MM.1S (cell line): Measurements from ENCODE around the gene OR1Q1.
"Not testable (repeated sequence)": the region's sequence is repeated elsewhere in the genome, so short reads cannot be mapped to it uniquely, and the experiment has no call there.

ENCODE experiments used
- DNase-seq: peaks from one replicate; pipeline ENCODE4 v3.0.0-alpha.2; 2015
- H2AFZ ChIP-seq: fragments of 300-600 bp; sonication (generic); 2 replicates; pipeline ENCODE4 v1.6.0; 2016; ENCODE audit warnings: antibody characterized with exemption, low read length
- H3F3A ChIP-seq: fragments of 300-600 bp; sonication (generic); 2 replicates; pipeline ENCODE4 v1.6.1; 2016; ENCODE audit warnings: mild to moderate bottlenecking, antibody characterized with exemption, low read length, moderate library complexity, mixed read lengths; ENCODE audit not compliant: insufficient read depth
- H3K27ac ChIP-seq: fragments of 300-600 bp; sonication (generic); 2 replicates; pipeline ENCODE4 v1.5.1; 2016; ENCODE audit warnings: mild to moderate bottlenecking, low read length
- H3K27me3 ChIP-seq: fragments of 300-600 bp; sonication (generic); replicated peaks from 2 replicates; pipeline ENCODE4 v1.6.0; 2016; ENCODE audit warnings: low read length; ENCODE audit not compliant: insufficient read depth
- H3K36me3 ChIP-seq: fragments of 300-600 bp; sonication (generic); replicated peaks from 2 replicates; pipeline ENCODE4 v1.6.1; 2016; ENCODE audit warnings: mild to moderate bottlenecking, low read length, mixed read lengths; ENCODE audit not compliant: insufficient read depth
- H3K4me1 ChIP-seq: fragments of 300-600 bp; sonication (generic); 2 replicates; pipeline ENCODE4 v1.6.1; 2016; ENCODE audit warnings: low read length, mixed read lengths
- H3K4me2 ChIP-seq: fragments of 300-600 bp; sonication (generic); 2 replicates; pipeline ENCODE4 v1.6.0; 2016; ENCODE audit warnings: low read depth, low read length
- H3K4me3 ChIP-seq: fragments of 300-600 bp; sonication (generic); 2 replicates; pipeline ENCODE4 v1.5.1; 2016; ENCODE audit warnings: low read length, mixed read lengths
- H3K79me2 ChIP-seq: fragments of 300-600 bp; sonication (generic); 2 replicates; pipeline ENCODE4 v1.6.1; 2016; ENCODE audit warnings: mixed run types, low read length, mixed read lengths
- H3K9ac ChIP-seq: fragments of 300-600 bp; sonication (generic); 2 replicates; pipeline ENCODE4 v1.6.1; 2016; ENCODE audit warnings: low read length, mixed read lengths
- H3K9me2 ChIP-seq: fragments of 300-600 bp; sonication (generic); replicated peaks from 2 replicates; pipeline ENCODE4 v1.6.1; 2016; ENCODE audit warnings: mild to moderate bottlenecking, low read length, mixed read lengths; ENCODE audit not compliant: insufficient read depth
- H3K9me3 ChIP-seq: fragments of 300-600 bp; sonication (generic); replicated peaks from 2 replicates; pipeline ENCODE4 v1.6.1; 2016; ENCODE audit warnings: mild to moderate bottlenecking, low read length, mixed read lengths; ENCODE audit not compliant: insufficient read depth
- H4K20me1 ChIP-seq: fragments of 300-600 bp; sonication (generic); 2 replicates; pipeline ENCODE4 v1.6.1; 2016; ENCODE audit warnings: mild to moderate bottlenecking, low read length, moderate library complexity, mixed read lengths; ENCODE audit not compliant: insufficient read depth
- CTCF ChIP-seq: fragments of 300-600 bp; sonication (generic); IDR thresholded peaks from 2 replicates; pipeline ENCODE4 v1.5.1; 2016; ENCODE audit warnings: antibody characterized with exemption, low read length, mixed read lengths
- EZH2 ChIP-seq: fragments of 300-600 bp; sonication (generic); optimal IDR thresholded peaks from 2 replicates; pipeline ENCODE3; 2017; ENCODE audit warnings: low read depth, mild to moderate bottlenecking, antibody characterized with exemption, low read length, mixed read lengths
- EZH2phosphoT487 ChIP-seq: fragments of 300-600 bp; sonication (generic); IDR thresholded peaks from 2 replicates; pipeline ENCODE4 v1.6.1; 2018; ENCODE audit warnings: antibody characterized with exemption, low read length

Gene OR1Q1

GRCh38 chr9:122579874-122580273, 34.7 kb upstream of the OR1Q1 start:
- TF ChIP-seq EZH2 (no peak), EZH2phosphoT487 (no peak), CTCF (no peak)
- no peaks in the 10 kb centered on the region for H3K36me3 ChIP-seq

GRCh38 chr9:122580360-122580759, 34.2 kb upstream of the OR1Q1 start:
- Histone ChIP-seq H3K9me3 (no peaks in the 10 kb centered on the region), H3K27me3 (no peaks in the 10 kb centered on the region), H4K20me1 (no peaks in the 10 kb centered on the region), H3K4me2 (no peak overlapping the region), H3K4me1 (no peaks in the 10 kb centered on the region), H3K36me3 (no peaks in the 10 kb centered on the region), H3F3A (no peaks in the 10 kb centered on the region), H3K79me2 (no peaks in the 10 kb centered on the region), H3K27ac (no peak overlapping the region), H3K4me3 (no peak overlapping the region), H2AFZ (no peak overlapping the region), H3K9ac (no peak overlapping the region), H3K9me2 (no peaks in the 10 kb centered on the region)
- DNase-seq = no peak
- TF ChIP-seq EZH2phosphoT487 (no peak), CTCF (no peak), EZH2 (no peak)

More at GRCh38 chr9:122579874-122580273, 34.7 kb upstream of the OR1Q1 start:
- no peak overlapping the region for H3K4me3 ChIP-seq
- DNase-seq = no peak
- no peak overlapping the region for H2AFZ ChIP-seq
- no peaks in the 10 kb centered on the region for H3K9me3 ChIP-seq
- H3K79me2 ChIP-seq = no peaks in the 10 kb centered on the region
- H3K9me2 ChIP-seq = no peaks in the 10 kb centered on the region
- no peak overlapping the region for H3K27ac ChIP-seq
- no peak overlapping the region for H3K4me2 ChIP-seq
- H3K9ac ChIP-seq = no peak overlapping the region
- no peaks in the 10 kb centered on the region for H3K27me3 ChIP-seq
- H4K20me1 ChIP-seq = no peaks in the 10 kb centered on the region
- no peaks in the 10 kb centered on the region for H3F3A ChIP-seq
- H3K4me1 ChIP-seq = no peaks in the 10 kb centered on the region

GRCh38 chr9:122583284-122583683, 31.3 kb upstream of the OR1Q1 start, which contains the start of gene OR1L8:
Gene OR1L8 (minus strand): TSS chr9:122583384. CDS start chr9:122568477, 14,907 bp downstream.
- H3F3A ChIP-seq, H4K20me1 ChIP-seq, H2AFZ ChIP-seq, H3K9ac ChIP-seq, H3K4me3 ChIP-seq, H3K27ac ChIP-seq, H3K27me3 ChIP-seq, DNase-seq, H3K9me2 ChIP-seq, H3K4me2 ChIP-seq, H3K36me3 ChIP-seq, H3K9me3 ChIP-seq, H3K4me1 ChIP-seq, H3K79me2 ChIP-seq: not testable (repeated sequence)

GRCh38 chr9:122605691-122606090, 8.8 kb upstream of the OR1Q1 start:
- Histone ChIP-seq H3K79me2 (no peaks in the 10 kb centered on the region), H4K20me1 (no peaks in the 10 kb centered on the region), H3K9me2 (no peaks in the 10 kb centered on the region), H3K36me3 (no peaks in the 10 kb centered on the region), H3K27me3 (no peaks in the 10 kb centered on the region), H2AFZ (no peak overlapping the region), H3F3A (no peaks in the 10 kb centered on the region), H3K4me3 (no peak overlapping the region), H3K9ac (no peak overlapping the region), H3K27ac (no peak overlapping the region), H3K4me2 (no peak overlapping the region), H3K9me3 (no peaks in the 10 kb centered on the region), H3K4me1 (no peaks in the 10 kb centered on the region)
- DNase-seq = no peak
- no peak for TF ChIP-seq EZH2
- TF ChIP-seq CTCF = no peak
- no peak for TF ChIP-seq EZH2phosphoT487
